K562 (cell line): Measurements from ENCODE around the gene MOG. TPM values are rescaled to one million over a fixed set of nuclear protein-coding genes. Genes with fewer than 3 reads are reported as not detected.
A peak's percentile ranks its signal among the peaks of the same experiment; 100 is the strongest.

ENCODE experiments used
- ATAC-seq: fragments of 200-7000 bp; cut with Tn5 transposase; 3 replicates; pipeline ENCODE4 v1.9.1; 2020; ENCODE audit warnings: moderate library complexity
- BruUV-seq: library from RNA; stranded (reverse); fragments of 400-500 nt; replicated peaks from 2 replicates; lab custom pipeline; 2021; lab: Mats Ljungman, UMichigan
- CTCF ChIA-PET: fragments of 300-600 bp; formaldehyde crosslinking; extraction: SDS; loops from one replicate; lab custom pipeline; 2021; ENCODE audit warnings: low intra/inter-chr PET ratio; lab: Yijun Ruan, JAX
- POLR2A ChIA-PET: fragments of 300-600, 350-650 bp; sonication (Branson Sonifier 250); formaldehyde crosslinking; extraction: SDS; loops from one replicate; lab custom pipeline; 2021; ENCODE audit warnings: antibody characterized with exemption, inconsistent platforms; lab: Yijun Ruan, JAX
- DNase-seq, 4 experiments: peaks; one replicate each; pipeline versions ENCODE4 v3.0.0 to v3.0.0-alpha.2; 2011 to 2018; ENCODE audit warnings: low spot score in 3 of 4, mixed read lengths in 3 of 4; ENCODE audit errors: extremely low read depth in 1 of 4
- FAIRE-seq: peaks from 2 replicates; lab custom pipeline; 2011; peaks lifted over from hg19 to GRCh38; lab: Jason Lieb, UNC
- H2AFZ ChIP-seq: 2 replicates; pipeline ENCODE4 v1.6.0; 2011; ENCODE audit warnings: low read depth, low read length, control low read depth, inconsistent platforms
- H3K27ac ChIP-seq: fragments of 200-600 bp; 3 replicates; pipeline ENCODE4 v1.8.0; 2011; ENCODE audit warnings: low read depth, mild to moderate bottlenecking, control low read depth, inconsistent platforms, low read length, moderate library complexity, mixed read lengths; ENCODE audit errors: extremely low read depth
- H3K27me3 ChIP-seq, 2 experiments: fragments of 300-600 bp in 1 of 2; 2 replicates in 1 of 2; 3 replicates in 1 of 2; pipeline versions ENCODE4 v1.6.0 to v1.8.0; 2011; ENCODE audit warnings: inconsistent platforms in 2 of 2, low read length in 2 of 2, mild to moderate bottlenecking in 1 of 2, mixed read lengths in 1 of 2, moderate library complexity in 1 of 2; ENCODE audit not compliant: control insufficient read depth in 2 of 2, insufficient read depth in 2 of 2
- H3K36me3 ChIP-seq: fragments of 300-600 bp; 3 replicates; pipeline ENCODE4 v1.8.0; 2011; ENCODE audit warnings: mild to moderate bottlenecking, low read length, inconsistent platforms; ENCODE audit not compliant: control insufficient read depth, insufficient read depth
- H3K4me1 ChIP-seq, 2 experiments: fragments of 200-600 bp in 1 of 2; replicated peaks in 1 of 2; 2 replicates in 1 of 2; 3 replicates in 1 of 2; pipeline versions ENCODE4 v1.5.1 to v1.8.0; 2011; ENCODE audit warnings: inconsistent platforms in 2 of 2, low read length in 2 of 2, mild to moderate bottlenecking in 1 of 2, mixed read lengths in 1 of 2, moderate library complexity in 1 of 2; ENCODE audit not compliant: control insufficient read depth in 2 of 2, insufficient read depth in 2 of 2
- H3K4me2 ChIP-seq: 2 replicates; pipeline ENCODE4 v1.6.1; 2011; ENCODE audit warnings: low read length, control low read depth, inconsistent platforms, mixed read lengths; ENCODE audit not compliant: insufficient read depth
- H3K4me3 ChIP-seq: fragments of 200-600 bp; sonication (generic), shearing (Covaris generic); 2 replicates; pipeline ENCODE4 v1.5.1; 2016; ENCODE audit warnings: control low read depth, inconsistent platforms
- H3K79me2 ChIP-seq: fragments of 200-600 bp; 3 replicates; pipeline ENCODE4 v1.8.0; 2011; ENCODE audit warnings: low read length, inconsistent platforms; ENCODE audit not compliant: control insufficient read depth, insufficient read depth
- H3K9ac ChIP-seq, 2 experiments: 2 replicates each; pipeline versions ENCODE4 v1.6.0 to v1.6.1; 2011; ENCODE audit warnings: low read depth in 2 of 2, low read length in 2 of 2, control low read depth in 1 of 2, inconsistent platforms in 1 of 2, mild to moderate bottlenecking in 1 of 2, mixed read lengths in 1 of 2; ENCODE audit not compliant: insufficient read depth in 1 of 2
- H3K9me1 ChIP-seq: one replicate; pipeline ENCODE4 v1.6.0; 2011; ENCODE audit warnings: inconsistent platforms, mild to moderate bottlenecking, low read length, moderate library complexity; ENCODE audit not compliant: control insufficient read depth, insufficient read depth
- H3K9me3 ChIP-seq: replicated peaks from 2 replicates; pipeline ENCODE4 v1.5.1; 2011; ENCODE audit warnings: low read depth, low read length, inconsistent platforms; ENCODE audit not compliant: control insufficient read depth, insufficient read depth
- H4K20me1 ChIP-seq: replicated peaks from 2 replicates; pipeline ENCODE4 v1.6.1; 2011; ENCODE audit warnings: low read length, inconsistent platforms, mixed read lengths; ENCODE audit not compliant: control insufficient read depth, insufficient read depth
- C11orf30 ChIP-seq: fragments of 450-650 bp; IDR thresholded peaks from 2 replicates; pipeline ENCODE4 v1.6.1; 2016; ENCODE audit warnings: low read depth, mild to moderate bottlenecking
- MEIS2 ChIP-seq: fragments of 450-650 bp; IDR thresholded peaks from 2 replicates; pipeline ENCODE4 v1.6.1; 2014; ENCODE audit warnings: mild to moderate bottlenecking; ENCODE audit not compliant: partially characterized antibody
- NCOA4 ChIP-seq: fragments of 450-650 bp; IDR thresholded peaks from 2 replicates; pipeline ENCODE4 v1.6.1; 2018; ENCODE audit warnings: mild to moderate bottlenecking; ENCODE audit not compliant: partially characterized antibody
- NR3C1 ChIP-seq: sonication (generic); formaldehyde crosslinking; IDR thresholded peaks from 2 replicates; pipeline ENCODE4 v1.8.1; 2022; ENCODE audit warnings: missing genetic modification reagents
- SRSF3 ChIP-seq: fragments of 200-400 bp; formaldehyde crosslinking; IDR thresholded peaks from 2 replicates; pipeline ENCODE4 v1.6.1; 2016; ENCODE audit warnings: mild to moderate bottlenecking, low read length, moderate library complexity; ENCODE audit not compliant: insufficient read depth
- ZKSCAN8 ChIP-seq: fragments of 200-800 bp; sonication (Bioruptor generic); IDR thresholded peaks from 2 replicates; pipeline ENCODE4 v1.6.1; 2016; ENCODE audit warnings: missing genetic modification characterization, missing compliant biosample characterization
- ZNF436 ChIP-seq: fragments of 250-450, 450-650 bp; sonication (Bioruptor Pico); formaldehyde crosslinking; IDR thresholded peaks from 2 replicates; pipeline ENCODE4 v1.7.0; 2020; ENCODE audit warnings: mild to moderate bottlenecking
- WGBS: fragments of 100-300 bp; shearing (Covaris generic); methylation state at CpG from one replicate; pipeline ENCODE4 v1.1.6; 2016; ENCODE audit warnings: low coverage, mixed read lengths; ENCODE audit not compliant: insufficient coverage; ENCODE audit errors: missing lambda C conversion rate; 5-methylcytosine and 5-hydroxymethylcytosine counted together
- in situ Hi-C: fragments of 300-500 bp; cut with MboI; formaldehyde crosslinking; loops from 4 replicates; pipeline ENCODE4 v1.15.0; 2018; ENCODE audit warnings: inconsistent platforms, mixed read lengths
- intact Hi-C: fragments of 100-400 bp; cut with micrococcal nuclease; formaldehyde crosslinking; loops from 2 replicates; pipeline ENCODE4 v1.14.2; 2022
- polyA plus RNA-seq, 8 experiments: library from polyadenylated mRNA; depleted of rRNA in 4 of 8; stranded (reverse) in 5 of 8; unstranded in 3 of 8; fragments of >200 nt; fragmentation: Nextera tagmentation in 2 of 8; fragmentation: Illumina TruSeq in 1 of 8; extraction: Ambion mirVana in 2 of 8; extraction: Trizol in 1 of 8; gene quantifications; 2 replicates each; pipeline versions ENCODE4 v1.2.1 to v1.2.3, GENCODE V29; 2011 to 2014; ENCODE audit warnings: inconsistent platforms in 1 of 8, missing spikeins in 1 of 8
- total RNA-seq, 7 experiments: library from RNA; depleted of rRNA in 6 of 7; stranded (reverse); fragments of >200 nt in 6 of 7; fragmentation: Illumina TruSeq in 2 of 7; extraction: Trizol in 2 of 7; gene quantifications; 2 replicates each; pipeline versions ENCODE4 v1.2.1 to v1.2.3, GENCODE V29; 2011 to 2021; ENCODE audit warnings: low replicate concordance in 1 of 7
- TF ChIP-seq, protein P1 (sequence below), 2 experiments: fragments of 450-650 bp; IDR thresholded peaks; 2 replicates each; pipeline ENCODE4 v1.6.1; 2018; ENCODE audit warnings: mild to moderate bottlenecking in 2 of 2, low read depth in 1 of 2; ENCODE audit not compliant: partially characterized antibody in 2 of 2
- TF ChIP-seq, protein P2 (sequence below): sonication (generic); formaldehyde crosslinking; IDR thresholded peaks from 2 replicates; pipeline ENCODE4 v1.8.0; 2022; ENCODE audit warnings: missing genetic modification reagents, mild to moderate bottlenecking, moderate library complexity, borderline replicate concordance
- TF ChIP-seq, protein P3 (sequence below): sonication (generic); formaldehyde crosslinking; IDR thresholded peaks from 2 replicates; pipeline ENCODE4 v1.8.1; 2023; ENCODE audit warnings: mild to moderate bottlenecking, missing genetic modification reagents
- TF ChIP-seq, protein P4 (sequence below): fragments of 200-400 bp; formaldehyde crosslinking; IDR thresholded peaks from 2 replicates; pipeline ENCODE4 v1.6.1; 2017; ENCODE audit warnings: mild to moderate bottlenecking, low read depth, low read length, moderate library complexity

MOG gene
- total and polyA plus RNA-seq, 9 of the 15 experiments (the other 6 are each of a cell fraction or from before 2014, with no cell fraction given): not detected

DNA sequence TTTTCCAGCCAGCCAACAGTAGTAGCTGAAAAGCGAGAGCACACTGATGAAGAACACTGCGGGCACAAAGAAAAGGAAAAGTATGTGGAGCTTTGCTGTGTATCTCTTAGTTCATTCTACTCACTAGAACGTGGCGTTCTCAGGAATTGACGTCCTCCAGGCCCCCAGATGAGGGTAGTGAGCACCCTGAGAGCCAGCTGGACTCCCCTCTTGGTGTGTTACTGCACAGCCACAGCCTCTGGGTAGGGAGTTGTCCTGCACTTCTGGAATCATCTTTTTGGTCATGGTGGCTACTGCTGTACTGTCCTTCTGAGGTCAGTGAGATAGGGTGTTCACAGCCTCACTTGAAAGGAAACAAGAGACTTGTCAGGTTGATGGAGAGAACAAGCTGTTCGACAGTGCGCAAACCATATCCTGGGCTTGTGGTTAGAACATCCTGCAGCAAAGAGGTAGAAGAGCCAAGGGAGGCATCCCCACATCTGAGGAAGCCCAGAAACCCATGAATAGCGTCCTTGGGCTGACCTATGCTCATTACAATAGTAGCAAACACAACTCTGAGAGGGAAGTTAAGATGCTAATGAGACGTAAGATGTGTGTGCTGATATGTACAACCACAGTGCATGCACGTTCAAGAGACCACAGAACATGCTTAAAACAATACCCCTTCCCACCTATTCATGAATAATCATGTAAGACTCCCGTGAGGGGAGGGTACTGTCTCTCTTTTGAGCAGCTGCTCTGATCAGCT lies 51.7 kb downstream of the MOG start:
- intact Hi-C loops: loop anchor here (5.0 kb wide), 1 partner anchor 304 kb away; no protein-coding TSS in a partner anchor
- no TSS peak for BruUV-seq
- in situ Hi-C loops: no loop called here
- DNase-seq (no peak), FAIRE-seq (no peak), ATAC-seq (no peak)
- POLR2A ChIA-PET: interaction anchor here (0.7 kb wide), 2 partner anchors 17 to 306 kb away, joined by 3 read pairs; no protein-coding TSS in a partner anchor
- Histone ChIP-seq H3K27ac (no peak overlapping the region), H4K20me1 (no peaks in the 10 kb centered on the region), H3K9ac (no peak overlapping the region), H2AFZ (no peak overlapping the region), H3K27me3 (peaks cover 6 to 32% of the 10 kb centered on the region in 2 experiments; a peak in 3 of 5 replicates), H3K9me3 (no peaks in the 10 kb centered on the region), H3K9me1 (no peaks in the 10 kb centered on the region), H3K4me1 (no peaks in the 10 kb centered on the region), H3K4me2 (peak overlapping the region; percentile 42), H3K36me3 (no peaks in the 10 kb centered on the region), H3K79me2 (no peaks in the 10 kb centered on the region), H3K4me3 (no peak overlapping the region)
- CTCF ChIA-PET: no interaction called here
- WGBS: 10% methylated on average over 11 of the region's 11 CpGs
- TF ChIP-seq, protein P1, sequence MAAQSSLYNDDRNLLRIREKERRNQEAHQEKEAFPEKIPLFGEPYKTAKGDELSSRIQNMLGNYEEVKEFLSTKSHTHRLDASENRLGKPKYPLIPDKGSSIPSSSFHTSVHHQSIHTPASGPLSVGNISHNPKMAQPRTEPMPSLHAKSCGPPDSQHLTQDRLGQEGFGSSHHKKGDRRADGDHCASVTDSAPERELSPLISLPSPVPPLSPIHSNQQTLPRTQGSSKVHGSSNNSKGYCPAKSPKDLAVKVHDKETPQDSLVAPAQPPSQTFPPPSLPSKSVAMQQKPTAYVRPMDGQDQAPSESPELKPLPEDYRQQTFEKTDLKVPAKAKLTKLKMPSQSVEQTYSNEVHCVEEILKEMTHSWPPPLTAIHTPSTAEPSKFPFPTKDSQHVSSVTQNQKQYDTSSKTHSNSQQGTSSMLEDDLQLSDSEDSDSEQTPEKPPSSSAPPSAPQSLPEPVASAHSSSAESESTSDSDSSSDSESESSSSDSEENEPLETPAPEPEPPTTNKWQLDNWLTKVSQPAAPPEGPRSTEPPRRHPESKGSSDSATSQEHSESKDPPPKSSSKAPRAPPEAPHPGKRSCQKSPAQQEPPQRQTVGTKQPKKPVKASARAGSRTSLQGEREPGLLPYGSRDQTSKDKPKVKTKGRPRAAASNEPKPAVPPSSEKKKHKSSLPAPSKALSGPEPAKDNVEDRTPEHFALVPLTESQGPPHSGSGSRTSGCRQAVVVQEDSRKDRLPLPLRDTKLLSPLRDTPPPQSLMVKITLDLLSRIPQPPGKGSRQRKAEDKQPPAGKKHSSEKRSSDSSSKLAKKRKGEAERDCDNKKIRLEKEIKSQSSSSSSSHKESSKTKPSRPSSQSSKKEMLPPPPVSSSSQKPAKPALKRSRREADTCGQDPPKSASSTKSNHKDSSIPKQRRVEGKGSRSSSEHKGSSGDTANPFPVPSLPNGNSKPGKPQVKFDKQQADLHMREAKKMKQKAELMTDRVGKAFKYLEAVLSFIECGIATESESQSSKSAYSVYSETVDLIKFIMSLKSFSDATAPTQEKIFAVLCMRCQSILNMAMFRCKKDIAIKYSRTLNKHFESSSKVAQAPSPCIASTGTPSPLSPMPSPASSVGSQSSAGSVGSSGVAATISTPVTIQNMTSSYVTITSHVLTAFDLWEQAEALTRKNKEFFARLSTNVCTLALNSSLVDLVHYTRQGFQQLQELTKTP (IDR thresholded peaks at IDR 0.05; ENCODE audit: low read depth in 1 of 2, partially characterized antibody in 2 of 2): no peak
- TF ChIP-seq, protein P2, sequence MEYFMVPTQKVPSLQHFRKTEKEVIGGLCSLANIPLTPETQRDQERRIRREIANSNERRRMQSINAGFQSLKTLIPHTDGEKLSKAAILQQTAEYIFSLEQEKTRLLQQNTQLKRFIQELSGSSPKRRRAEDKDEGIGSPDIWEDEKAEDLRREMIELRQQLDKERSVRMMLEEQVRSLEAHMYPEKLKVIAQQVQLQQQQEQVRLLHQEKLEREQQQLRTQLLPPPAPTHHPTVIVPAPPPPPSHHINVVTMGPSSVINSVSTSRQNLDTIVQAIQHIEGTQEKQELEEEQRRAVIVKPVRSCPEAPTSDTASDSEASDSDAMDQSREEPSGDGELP: no peak
- TF ChIP-seq NCOA4: no peak
- TF ChIP-seq, protein P3, sequence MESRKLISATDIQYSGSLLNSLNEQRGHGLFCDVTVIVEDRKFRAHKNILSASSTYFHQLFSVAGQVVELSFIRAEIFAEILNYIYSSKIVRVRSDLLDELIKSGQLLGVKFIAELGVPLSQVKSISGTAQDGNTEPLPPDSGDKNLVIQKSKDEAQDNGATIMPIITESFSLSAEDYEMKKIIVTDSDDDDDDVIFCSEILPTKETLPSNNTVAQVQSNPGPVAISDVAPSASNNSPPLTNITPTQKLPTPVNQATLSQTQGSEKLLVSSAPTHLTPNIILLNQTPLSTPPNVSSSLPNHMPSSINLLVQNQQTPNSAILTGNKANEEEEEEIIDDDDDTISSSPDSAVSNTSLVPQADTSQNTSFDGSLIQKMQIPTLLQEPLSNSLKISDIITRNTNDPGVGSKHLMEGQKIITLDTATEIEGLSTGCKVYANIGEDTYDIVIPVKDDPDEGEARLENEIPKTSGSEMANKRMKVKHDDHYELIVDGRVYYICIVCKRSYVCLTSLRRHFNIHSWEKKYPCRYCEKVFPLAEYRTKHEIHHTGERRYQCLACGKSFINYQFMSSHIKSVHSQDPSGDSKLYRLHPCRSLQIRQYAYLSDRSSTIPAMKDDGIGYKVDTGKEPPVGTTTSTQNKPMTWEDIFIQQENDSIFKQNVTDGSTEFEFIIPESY (CRISPR knock-in tag): no peak
- TF ChIP-seq ZNF436: no peak
- TF ChIP-seq ZKSCAN8 (CRISPR knock-in tag): no peak
- TF ChIP-seq C11orf30: no peak
- no peak for TF ChIP-seq NR3C1 (CRISPR knock-in tag)
- no peak for TF ChIP-seq MEIS2
- TF ChIP-seq SRSF3: no peak
- TF ChIP-seq, protein P4, sequence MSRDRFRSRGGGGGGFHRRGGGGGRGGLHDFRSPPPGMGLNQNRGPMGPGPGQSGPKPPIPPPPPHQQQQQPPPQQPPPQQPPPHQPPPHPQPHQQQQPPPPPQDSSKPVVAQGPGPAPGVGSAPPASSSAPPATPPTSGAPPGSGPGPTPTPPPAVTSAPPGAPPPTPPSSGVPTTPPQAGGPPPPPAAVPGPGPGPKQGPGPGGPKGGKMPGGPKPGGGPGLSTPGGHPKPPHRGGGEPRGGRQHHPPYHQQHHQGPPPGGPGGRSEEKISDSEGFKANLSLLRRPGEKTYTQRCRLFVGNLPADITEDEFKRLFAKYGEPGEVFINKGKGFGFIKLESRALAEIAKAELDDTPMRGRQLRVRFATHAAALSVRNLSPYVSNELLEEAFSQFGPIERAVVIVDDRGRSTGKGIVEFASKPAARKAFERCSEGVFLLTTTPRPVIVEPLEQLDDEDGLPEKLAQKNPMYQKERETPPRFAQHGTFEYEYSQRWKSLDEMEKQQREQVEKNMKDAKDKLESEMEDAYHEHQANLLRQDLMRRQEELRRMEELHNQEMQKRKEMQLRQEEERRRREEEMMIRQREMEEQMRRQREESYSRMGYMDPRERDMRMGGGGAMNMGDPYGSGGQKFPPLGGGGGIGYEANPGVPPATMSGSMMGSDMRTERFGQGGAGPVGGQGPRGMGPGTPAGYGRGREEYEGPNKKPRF: no peak
